Endometrium (tissue), 2 donors: ENCODE measurements around the gene RPL36A.

Experiments used
- FAIRE-seq: peaks from 2 replicates; lab custom pipeline; 2012; peaks lifted over from hg19 to GRCh38; lab: Jason Lieb, UNC
- donor health status: control.
- donor health status: control.

Gene RPL36A

GRCh38 chrX:101393530-101394305 lies 2.9 kb downstream of the RPL36A start:
- FAIRE-seq, result no peak

- no peak for FAIRE-seq
Measured at GRCh38 chrX:101394372-101394771, 3.6 kb downstream of the RPL36A start.

GRCh38 chrX:101395789-101396188 lies 5.0 kb downstream of the RPL36A start:
- no peak for FAIRE-seq

GRCh38 chrX:101397779-101398178 lies 7.0 kb downstream of the RPL36A start:
- no peak for FAIRE-seq

GRCh38 chrX:101398694-101399093 lies 7.9 kb downstream of the RPL36A start:
- no peak for FAIRE-seq

GRCh38 chrX:101399825-101400224 lies 9.0 kb downstream of the RPL36A start:
- FAIRE-seq, result no peak

DNA sequence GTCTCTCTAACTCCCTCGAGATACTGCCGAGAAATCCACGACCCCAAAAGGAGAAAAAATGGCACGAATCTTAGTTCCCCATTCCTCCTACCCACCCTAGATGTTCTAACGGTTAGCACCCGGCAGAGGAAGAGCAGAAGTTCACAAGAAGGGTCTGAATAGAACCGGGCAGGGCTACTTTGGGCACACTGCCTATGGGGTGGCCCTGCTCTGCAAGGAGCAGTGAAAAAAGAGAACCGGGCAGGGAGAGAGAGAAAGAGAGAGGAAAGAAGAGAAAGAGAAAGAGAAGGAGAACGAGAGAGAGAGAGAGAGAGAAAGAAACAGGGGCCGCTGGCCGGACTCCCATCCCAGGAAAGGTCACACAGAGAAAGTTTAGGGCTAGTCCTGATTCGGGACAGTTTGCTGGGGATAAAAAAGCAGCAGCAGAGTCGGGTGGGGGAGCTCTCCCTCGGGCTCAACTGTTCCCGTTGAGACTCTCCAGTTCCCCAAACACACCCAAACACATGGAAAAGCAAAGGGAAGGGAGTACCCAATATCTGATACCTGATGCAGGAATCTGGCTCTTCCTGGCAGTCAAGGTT lies 16.4 kb downstream of the RPL36A start:
- no peak for FAIRE-seq

GRCh38 chrX:101407748-101408531 lies 17.1 kb downstream of the RPL36A start, which contains the start of the genes GLA and HNRNPH2:
GLA (minus strand) TSS chrX:101407925; CDS start chrX:101407903, 22 bp downstream.
HNRNPH2 (plus strand) TSS chrX:101408222; CDS start chrX:101411989, 3,767 bp downstream.
- peak; percentile 97 for FAIRE-seq

- no peak for FAIRE-seq
Measured at GRCh38 chrX:101408532-101408841, 17.7 kb downstream of the RPL36A start.

DNA sequence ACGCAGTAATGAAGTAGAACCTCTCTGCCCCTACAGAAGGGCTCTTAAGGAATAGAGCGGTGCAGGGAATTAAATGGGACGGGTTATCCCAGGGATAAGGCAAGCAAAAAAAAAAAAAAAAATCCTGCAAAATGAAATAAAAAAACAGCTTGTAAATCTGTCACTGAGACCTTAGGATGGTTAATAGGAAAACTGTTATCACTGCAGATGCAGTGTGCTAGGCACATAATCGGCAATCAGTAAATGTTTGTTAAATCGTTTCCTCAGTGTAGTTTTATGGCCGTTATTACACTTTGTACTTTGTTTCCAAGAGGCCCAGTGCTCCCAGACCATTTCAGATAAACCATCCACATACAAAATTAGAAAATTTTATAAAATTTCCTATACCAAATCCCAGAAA lies 18.2 kb downstream of the RPL36A start:
- FAIRE-seq, result no peak

- no peak for FAIRE-seq
Measured at GRCh38 chrX:101410461-101410860, 19.6 kb downstream of the RPL36A start.

GRCh38 chrX:101411984-101412383 lies 21.2 kb downstream of the RPL36A start:
- FAIRE-seq, result no peak

DNA sequence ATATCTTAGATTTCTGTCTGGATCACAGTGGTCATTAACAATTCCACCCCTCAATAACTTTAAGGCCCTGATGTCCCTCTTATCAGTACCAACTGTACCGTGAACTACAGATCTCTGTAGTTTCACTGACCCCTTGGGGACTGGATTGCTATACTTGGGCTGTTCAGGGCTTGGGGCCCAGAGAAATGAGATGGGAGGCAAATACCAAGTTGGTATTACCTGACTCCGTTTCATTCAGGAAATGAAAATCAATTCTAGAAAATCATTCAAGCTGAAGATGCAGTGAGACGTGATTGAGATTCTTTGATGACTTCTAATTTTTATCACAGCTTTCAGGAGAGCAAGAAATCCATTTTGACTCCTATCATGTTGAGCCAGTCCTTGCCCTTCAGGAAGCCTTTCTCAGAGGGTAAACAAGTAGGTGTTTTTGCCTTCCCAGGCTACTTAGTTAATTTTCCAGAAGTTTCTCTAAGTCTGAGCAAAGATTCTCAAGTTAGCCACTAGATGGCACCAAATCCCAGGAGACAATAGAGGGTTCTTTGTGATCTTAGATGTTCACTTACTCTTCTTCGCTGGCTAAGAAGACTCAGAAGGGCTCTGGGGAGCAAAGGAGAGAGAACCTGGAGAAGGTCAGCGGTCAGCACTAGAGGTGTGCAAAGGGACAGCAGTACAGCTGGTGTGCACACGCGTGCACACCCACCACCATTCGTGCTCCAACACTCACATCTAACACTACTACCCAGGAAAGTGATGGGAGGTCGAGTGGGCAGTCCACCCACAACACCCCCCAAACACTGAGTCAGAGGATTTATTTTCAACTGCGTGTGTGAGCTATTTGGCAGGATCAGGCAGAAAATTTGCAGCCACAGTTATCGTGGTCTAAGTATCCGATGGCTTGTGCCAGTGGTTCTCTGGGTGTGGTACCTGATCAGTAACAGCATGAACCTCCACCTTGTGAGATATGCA lies 24.7 kb downstream of the RPL36A start:
- peak; percentile 37 for FAIRE-seq

- FAIRE-seq, result no peak
Measured at GRCh38 chrX:101416691-101417090, 25.9 kb downstream of the RPL36A start.

DNA sequence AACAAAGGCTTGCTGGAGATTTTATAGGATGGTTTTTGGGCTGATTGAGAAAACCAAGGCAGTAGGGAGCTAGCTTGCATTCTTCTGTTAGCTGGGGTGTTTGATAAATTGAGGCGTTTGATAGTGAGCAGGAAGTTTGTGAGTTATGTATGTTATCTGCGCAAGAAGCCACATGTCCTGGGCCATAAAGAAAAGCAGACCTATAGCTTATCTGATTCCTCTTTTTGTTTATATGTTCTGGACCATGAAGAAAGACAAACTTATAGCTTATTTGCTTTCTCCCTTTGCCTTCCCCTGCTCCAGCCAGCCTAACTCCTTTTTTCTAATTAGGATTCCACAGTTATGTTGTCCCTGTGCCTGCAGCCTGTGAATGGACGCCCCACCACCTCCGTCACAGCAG lies 26.4 kb downstream of the RPL36A start:
- no peak for FAIRE-seq

- no peak for FAIRE-seq
Measured at GRCh38 chrX:101417981-101418841, 27.4 kb downstream of the RPL36A start.

- no peak for FAIRE-seq
Measured at GRCh38 chrX:101419489-101419888, 28.7 kb downstream of the RPL36A start.

DNA sequence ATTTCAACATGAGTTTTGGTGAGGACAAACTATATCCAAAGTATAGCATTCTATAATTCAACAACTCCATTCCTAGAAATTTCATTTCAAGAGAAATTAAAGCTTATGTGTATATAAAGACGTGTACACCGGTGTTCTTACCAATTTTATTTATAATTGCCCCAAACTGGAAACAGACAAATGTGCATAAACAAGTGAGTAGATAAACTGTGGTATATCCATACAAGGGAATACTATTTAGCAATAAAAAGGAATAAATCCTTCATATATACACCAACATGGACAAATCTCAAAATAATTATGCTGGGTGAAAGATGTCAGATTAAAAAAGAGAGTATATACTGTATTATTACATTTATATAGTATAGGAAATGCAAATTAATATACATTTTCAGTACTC lies 37.1 kb downstream of the RPL36A start:
- FAIRE-seq, result no peak

DNA sequence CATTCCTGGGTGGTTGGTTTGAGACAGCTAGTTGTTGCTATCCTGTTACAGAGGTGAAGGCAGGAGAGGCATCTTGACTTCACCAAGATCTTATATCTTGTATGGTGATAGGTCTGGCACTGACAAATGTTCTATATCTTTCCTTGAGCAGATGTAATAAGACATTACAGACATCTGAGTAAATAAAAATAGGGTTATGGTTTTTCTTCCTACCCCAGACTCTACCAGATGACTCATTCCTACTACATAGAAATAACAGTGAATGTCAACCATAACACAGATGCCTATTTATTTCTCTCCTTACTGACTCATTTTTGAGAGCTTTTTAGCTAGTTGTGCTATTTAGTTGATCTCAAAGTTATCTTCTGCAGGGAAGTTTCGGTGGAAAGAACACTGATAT lies 39.1 kb downstream of the RPL36A start:
- FAIRE-seq, result no peak

DNA sequence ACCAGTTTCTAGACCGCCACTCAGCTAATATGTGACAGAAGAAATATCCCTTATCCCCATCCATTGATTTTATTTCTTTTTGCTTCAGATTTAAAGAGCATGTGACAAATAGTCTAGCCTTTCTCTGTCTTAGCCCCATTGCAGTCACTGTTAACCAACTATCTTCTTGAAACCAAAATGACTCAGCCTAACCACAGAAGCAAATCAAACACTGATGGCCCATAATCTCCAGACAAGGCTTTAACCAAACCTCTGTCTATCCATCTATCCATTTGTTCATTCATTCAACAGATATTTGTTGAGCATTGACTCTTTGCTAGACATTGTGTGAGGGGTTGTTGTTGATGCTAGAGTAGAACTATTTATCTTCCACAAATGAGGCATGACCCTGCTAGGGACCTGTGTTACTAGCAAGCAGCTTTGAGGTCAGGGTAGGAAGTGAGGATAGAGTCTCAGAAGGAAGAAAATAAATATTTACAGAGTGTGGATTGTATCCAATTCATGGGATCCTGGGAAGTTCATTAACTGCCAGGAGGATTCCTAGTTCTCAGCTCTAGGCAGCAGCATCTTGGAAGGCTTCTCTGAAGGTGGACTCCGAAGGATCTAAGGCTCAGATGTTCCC lies 39.8 kb downstream of the RPL36A start:
- no peak for FAIRE-seq
